Fibroblast of villous mesenchyme (primary cell): ENCODE measurements around the gene S1PR3. TPM values are rescaled to one million over a fixed set of nuclear protein-coding genes. Genes with fewer than 3 reads are reported as not detected.

Source experiments
- DNase-seq: peaks from one replicate; pipeline ENCODE4 v3.0.0-alpha.2; 2010; ENCODE audit warnings: low read depth
- H3K4me3 ChIP-seq: 2 replicates; pipeline ENCODE4 v1.5.1; 2011; ENCODE audit warnings: low read depth, mild to moderate bottlenecking, low read length
- CTCF ChIP-seq: IDR thresholded peaks from 2 replicates; pipeline ENCODE4 v1.5.1; 2012; ENCODE audit warnings: low read depth, mild to moderate bottlenecking, low read length; ENCODE audit not compliant: insufficient read depth
- total RNA-seq: library from RNA; depleted of rRNA; stranded (reverse); fragments of >200 nt; gene quantifications from 2 replicates; pipeline ENCODE4 v1.2.3, GENCODE V29; 2012

Gene S1PR3
- total RNA-seq, 1 donor: 279 TPM

GRCh38 chr9:89000371-89000781 is 9.1 kb downstream of the S1PR3 start:
- no peak for TF ChIP-seq CTCF

GRCh38 chr9:89000973-89001916 is 10.0 kb downstream of the S1PR3 start:
- peak; percentile 75 for TF ChIP-seq CTCF
- DNase-seq: peak; percentile 90
- H3K4me3 ChIP-seq: no peak overlapping the region

More at GRCh38 chr9:89000371-89000781, 9.1 kb downstream of the S1PR3 start:
- DNase-seq: peak; percentile 30
- no peak overlapping the region for H3K4me3 ChIP-seq

GRCh38 chr9:89001917-89002540 is 10.8 kb downstream of the S1PR3 start:
- no peak overlapping the region for H3K4me3 ChIP-seq
- TF ChIP-seq CTCF: no peak
- DNase-seq: no peak

GRCh38 chr9:89002987-89003386 is 11.7 kb downstream of the S1PR3 start:
- DNase-seq: no peak
- no peak for TF ChIP-seq CTCF

GRCh38 chr9:89005323-89005722 is 14.1 kb downstream of the S1PR3 start:
- H3K4me3 ChIP-seq: no peak overlapping the region
- TF ChIP-seq CTCF: no peak
- DNase-seq: no peak

More at GRCh38 chr9:89002987-89003386, 11.7 kb downstream of the S1PR3 start:
- H3K4me3 ChIP-seq: no peak overlapping the region

GRCh38 chr9:89006267-89006666 is 15.0 kb downstream of the S1PR3 start:
- no peak for TF ChIP-seq CTCF
- H3K4me3 ChIP-seq: no peak overlapping the region
- no peak for DNase-seq
